SH-SY5Y (cell line): ENCODE measurements around the gene TSPAN4.

Source experiments
- GATA2 ChIP-seq: IDR thresholded peaks from 2 replicates; pipeline ENCODE4 v1.6.1; 2011; ENCODE audit warnings: mild to moderate bottlenecking, low read depth, low read length
- GATA3 ChIP-seq: IDR thresholded peaks from 2 replicates; pipeline ENCODE4 v1.6.1; 2011; ENCODE audit warnings: low read depth, mild to moderate bottlenecking, low read length, moderate library complexity

- TF ChIP-seq GATA3, result no peak
- no peak for TF ChIP-seq GATA2
These were observed 17.8 kb downstream of the TSPAN4 start for GRCh38 chr11:860234-861104.
